ENCODE results near the gene TEDC2.

- TF ChIP-seq ESRRA (IDR thresholded peaks at IDR 0.05; ENCODE audit: borderline replicate concordance, low read length) (no peak), POLR2A (IDR thresholded peaks at IDR 0.05; ENCODE audit: low read length) (no peak)
Measured at GRCh38 chr16:2508722-2509400, 49.0 kb downstream of the TEDC2 start.
